Measurements from ENCODE around the gene CRHR2. TPM values are rescaled to one million over a fixed set of nuclear protein-coding genes. Genes with fewer than 3 reads are reported as not detected.

Gene CRHR2
- total and polyA plus RNA-seq, 2 of the 13 experiments (the other 11 are each of a cell fraction or from before 2014, with no cell fraction given), result not detected

DNA sequence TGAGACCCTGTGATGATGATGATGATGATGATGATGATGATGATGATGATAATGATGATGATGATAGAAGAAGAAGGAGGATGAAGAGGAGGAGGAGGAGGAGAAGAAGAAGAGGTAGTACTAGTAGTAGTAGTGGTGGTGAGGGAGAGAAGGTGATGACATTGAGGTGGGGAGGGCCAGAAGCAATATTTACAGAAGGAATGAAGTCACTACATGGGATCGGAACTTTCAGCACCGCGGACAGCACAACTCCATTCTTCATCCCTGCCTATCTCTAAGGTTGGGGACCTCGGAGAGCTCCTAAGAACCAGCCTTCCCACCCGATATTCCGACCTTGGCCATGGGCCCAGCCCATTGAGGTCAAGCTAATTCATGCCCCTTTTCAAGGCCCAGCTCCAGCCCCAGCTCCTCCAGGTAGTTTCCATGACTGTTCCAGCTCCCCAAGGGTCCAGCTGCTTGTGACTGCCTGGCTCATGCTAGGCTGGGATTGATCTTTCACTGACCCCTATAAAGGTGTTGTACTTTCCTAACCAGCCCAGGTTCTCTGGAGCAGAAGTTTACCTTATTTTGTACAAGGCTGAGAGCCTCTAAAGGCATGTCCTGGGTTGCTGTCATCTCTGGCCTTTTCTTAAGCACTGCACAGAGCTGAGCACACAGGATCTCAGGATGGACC lies 10.3 kb downstream of the CRHR2 start (continued):
- TF ChIP-seq NKX3-1 (CRISPR knock-in tag; IDR thresholded peaks at IDR 0.05) (peak; percentile 99), SP5 (CRISPR knock-in tag; IDR thresholded peaks at IDR 0.05; ENCODE audit: borderline replicate concordance, low read depth) (peak; percentile 46; the same call in 1 of the 2 replicates), SMARCC2 (IDR thresholded peaks at IDR 0.05) (no peak), SIN3A (IDR thresholded peaks at IDR 0.05; ENCODE audit: borderline replicate concordance, low read depth, low read length) (peak; percentile 86), NFE2L2 (IDR thresholded peaks at IDR 0.05; ENCODE audit: low read length) (no peak), HOXA5 (CRISPR knock-in tag; IDR thresholded peaks at IDR 0.05) (peak; percentile 84; the same call in 1 of the 2 replicates), CHD4 (IDR thresholded peaks at IDR 0.05; ENCODE audit: borderline replicate concordance, low read length) (no peak), MAZ (IDR thresholded peaks at IDR 0.05; ENCODE audit: borderline replicate concordance, low read depth, low read length) (no peak), MAZ (CRISPR knock-in tag; IDR thresholded peaks at IDR 0.05; ENCODE audit: low read depth) (no peak), ELF1 (CRISPR knock-in tag; IDR thresholded peaks at IDR 0.05) (no peak), HHEX (CRISPR knock-in tag; IDR thresholded peaks at IDR 0.05) (no peak), SMAD3 (CRISPR knock-in tag; IDR thresholded peaks at IDR 0.05) (peak; percentile 99), GATA4 (IDR thresholded peaks at IDR 0.05; ENCODE audit: borderline replicate concordance, low read depth) (no peak), KAT7 (CRISPR knock-in tag; IDR thresholded peaks at IDR 0.05; ENCODE audit: borderline replicate concordance) (no peak), FOXP1 (IDR thresholded peaks at IDR 0.05) (no peak), FOXP1 (CRISPR knock-in tag; IDR thresholded peaks at IDR 0.05) (no peak), ZNF83 (CRISPR knock-in tag; IDR thresholded peaks at IDR 0.05; ENCODE audit: borderline replicate concordance) (no peak), SKI (IDR thresholded peaks at IDR 0.05; ENCODE audit: partially characterized antibody) (no peak), ZNF382 (CRISPR knock-in tag; IDR thresholded peaks at IDR 0.05; ENCODE audit: borderline replicate concordance) (no peak), ZNF33A (CRISPR knock-in tag; IDR thresholded peaks at IDR 0.05; ENCODE audit: borderline replicate concordance) (no peak), KLF15 (CRISPR knock-in tag; IDR thresholded peaks at IDR 0.05; ENCODE audit: borderline replicate concordance) (no peak; the same call in 1 of the 2 replicates)
- TF ChIP-seq, protein P1, sequence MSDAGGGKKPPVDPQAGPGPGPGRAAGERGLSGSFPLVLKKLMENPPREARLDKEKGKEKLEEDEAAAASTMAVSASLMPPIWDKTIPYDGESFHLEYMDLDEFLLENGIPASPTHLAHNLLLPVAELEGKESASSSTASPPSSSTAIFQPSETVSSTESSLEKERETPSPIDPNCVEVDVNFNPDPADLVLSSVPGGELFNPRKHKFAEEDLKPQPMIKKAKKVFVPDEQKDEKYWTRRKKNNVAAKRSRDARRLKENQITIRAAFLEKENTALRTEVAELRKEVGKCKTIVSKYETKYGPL (CRISPR knock-in tag; IDR thresholded peaks at IDR 0.05), result 0 out of 2 replicates have a peak, but pooled peaks have one; percentile 52
- TF ChIP-seq, protein P2, sequence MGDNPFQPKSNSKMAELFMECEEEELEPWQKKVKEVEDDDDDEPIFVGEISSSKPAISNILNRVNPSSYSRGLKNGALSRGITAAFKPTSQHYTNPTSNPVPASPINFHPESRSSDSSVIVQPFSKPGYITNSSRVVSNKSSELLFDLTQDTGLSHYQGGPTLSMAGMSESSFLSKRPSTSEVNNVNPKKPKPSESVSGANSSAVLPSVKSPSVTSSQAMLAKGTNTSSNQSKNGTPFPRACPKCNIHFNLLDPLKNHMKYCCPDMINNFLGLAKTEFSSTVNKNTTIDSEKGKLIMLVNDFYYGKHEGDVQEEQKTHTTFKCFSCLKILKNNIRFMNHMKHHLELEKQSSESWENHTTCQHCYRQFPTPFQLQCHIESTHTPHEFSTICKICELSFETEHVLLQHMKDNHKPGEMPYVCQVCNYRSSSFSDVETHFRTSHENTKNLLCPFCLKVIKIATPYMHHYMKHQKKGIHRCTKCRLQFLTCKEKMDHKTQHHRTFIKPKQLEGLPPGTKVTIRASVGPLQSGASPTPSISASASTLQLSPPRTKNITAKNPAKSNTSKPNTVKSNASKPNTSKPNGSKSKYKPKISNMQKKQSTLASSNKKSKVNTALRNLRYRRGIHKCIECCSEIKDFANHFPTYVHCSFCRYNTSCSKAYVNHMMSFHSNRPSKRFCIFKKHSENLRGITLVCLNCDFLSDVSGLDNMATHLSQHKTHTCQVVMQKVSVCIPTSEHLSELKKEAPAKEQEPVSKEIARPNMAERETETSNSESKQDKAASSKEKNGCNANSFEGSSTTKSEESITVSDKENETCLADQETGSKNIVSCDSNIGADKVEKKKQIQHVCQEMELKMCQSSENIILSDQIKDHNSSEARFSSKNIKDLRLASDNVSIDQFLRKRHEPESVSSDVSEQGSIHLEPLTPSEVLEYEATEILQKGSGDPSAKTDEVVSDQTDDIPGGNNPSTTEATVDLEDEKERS (CRISPR knock-in tag; IDR thresholded peaks at IDR 0.05), result no peak; the same call in 1 of the 2 replicates
- TF ChIP-seq, protein P3, sequence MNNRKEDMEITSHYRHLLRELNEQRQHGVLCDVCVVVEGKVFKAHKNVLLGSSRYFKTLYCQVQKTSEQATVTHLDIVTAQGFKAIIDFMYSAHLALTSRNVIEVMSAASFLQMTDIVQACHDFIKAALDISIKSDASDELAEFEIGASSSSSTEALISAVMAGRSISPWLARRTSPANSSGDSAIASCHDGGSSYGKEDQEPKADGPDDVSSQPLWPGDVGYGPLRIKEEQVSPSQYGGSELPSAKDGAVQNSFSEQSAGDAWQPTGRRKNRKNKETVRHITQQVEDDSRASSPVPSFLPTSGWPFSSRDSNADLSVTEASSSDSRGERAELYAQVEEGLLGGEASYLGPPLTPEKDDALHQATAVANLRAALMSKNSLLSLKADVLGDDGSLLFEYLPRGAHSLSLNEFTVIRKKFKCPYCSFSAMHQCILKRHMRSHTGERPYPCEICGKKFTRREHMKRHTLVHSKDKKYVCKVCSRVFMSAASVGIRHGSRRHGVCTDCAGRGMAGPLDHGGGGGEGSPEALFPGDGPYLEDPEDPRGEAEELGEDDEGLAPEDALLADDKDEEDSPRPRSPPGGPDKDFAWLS (CRISPR knock-in tag; IDR thresholded peaks at IDR 0.05; ENCODE audit: borderline replicate concordance), result no peak
- TF ChIP-seq, protein P4, sequence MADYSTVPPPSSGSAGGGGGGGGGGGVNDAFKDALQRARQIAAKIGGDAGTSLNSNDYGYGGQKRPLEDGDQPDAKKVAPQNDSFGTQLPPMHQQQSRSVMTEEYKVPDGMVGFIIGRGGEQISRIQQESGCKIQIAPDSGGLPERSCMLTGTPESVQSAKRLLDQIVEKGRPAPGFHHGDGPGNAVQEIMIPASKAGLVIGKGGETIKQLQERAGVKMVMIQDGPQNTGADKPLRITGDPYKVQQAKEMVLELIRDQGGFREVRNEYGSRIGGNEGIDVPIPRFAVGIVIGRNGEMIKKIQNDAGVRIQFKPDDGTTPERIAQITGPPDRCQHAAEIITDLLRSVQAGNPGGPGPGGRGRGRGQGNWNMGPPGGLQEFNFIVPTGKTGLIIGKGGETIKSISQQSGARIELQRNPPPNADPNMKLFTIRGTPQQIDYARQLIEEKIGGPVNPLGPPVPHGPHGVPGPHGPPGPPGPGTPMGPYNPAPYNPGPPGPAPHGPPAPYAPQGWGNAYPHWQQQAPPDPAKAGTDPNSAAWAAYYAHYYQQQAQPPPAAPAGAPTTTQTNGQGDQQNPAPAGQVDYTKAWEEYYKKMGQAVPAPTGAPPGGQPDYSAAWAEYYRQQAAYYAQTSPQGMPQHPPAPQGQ (CRISPR knock-in tag; IDR thresholded peaks at IDR 0.05; ENCODE audit: borderline replicate concordance), result no peak
